Psoas muscle (tissue), 8 donors: ENCODE measurements around the gene HYAL4. TPM values are rescaled to one million over a fixed set of nuclear protein-coding genes. Genes with fewer than 3 reads are reported as not detected.

Source experiments
- ATAC-seq, 4 donors: fragments of 200-7000 bp; cut with Tn5 transposase; one replicate each; pipeline ENCODE4 v1.9.1; 2020; ENCODE audit warnings: moderate library complexity in 3 of 4, mild to moderate bottlenecking in 2 of 4
- DNase-seq, 2 donors: peaks; one replicate each; pipeline ENCODE4 v3.0.0-alpha.2; 2020
- H3K27ac ChIP-seq: fragments of 200-600 bp; one replicate; pipeline ENCODE4 v1.8.0; 2022
- H3K27me3 ChIP-seq, 3 donors: fragments of 200-600 bp in 1 of 3; one replicate each; pipeline versions ENCODE4 v1.6.1 to v1.8.0; 2013 to 2022; ENCODE audit warnings: low read length in 2 of 3, mild to moderate bottlenecking in 2 of 3, moderate library complexity in 1 of 3; ENCODE audit not compliant: insufficient read depth in 3 of 3
- H3K36me3 ChIP-seq, 2 donors: fragments of 200-600 bp in 1 of 2; one replicate each; pipeline versions ENCODE4 v1.6.1 to v1.8.0; 2013 to 2022; ENCODE audit warnings: low read depth in 1 of 2, mild to moderate bottlenecking in 1 of 2, moderate library complexity in 1 of 2; ENCODE audit not compliant: insufficient read depth in 1 of 2
- H3K4me1 ChIP-seq: fragments of 200-600 bp; one replicate; pipeline ENCODE4 v1.8.0; 2022
- H3K4me3 ChIP-seq: fragments of 200-600 bp; one replicate; pipeline ENCODE4 v1.8.0; 2022; ENCODE audit warnings: mild to moderate bottlenecking
- H3K9me3 ChIP-seq: fragments of 200-600 bp; one replicate; pipeline ENCODE4 v1.8.0; 2022
- CTCF ChIP-seq: fragments of 200-600 bp; IDR thresholded peaks from one replicate; pipeline ENCODE4 v1.8.0; 2022; ENCODE audit warnings: antibody characterized with exemption
- WGBS, 3 donors: extraction: QIAGEN DNeasy Blood & Tissue Kit; methylation state at CpG; one replicate each; pipeline versions ENCODE4 v1.1.6 to v1.1.7; 2013; 5-methylcytosine and 5-hydroxymethylcytosine counted together
- intact Hi-C, 2 donors: fragments of 100-400 bp; cut with DNase I; formaldehyde crosslinking; loops; one replicate each; pipeline versions ENCODE4 v1.11.0 to v1.14.2; 2022
- polyA plus RNA-seq, 3 donors: library from polyadenylated mRNA; stranded (reverse); fragments of 200-250 nt; gene quantifications; one replicate each; pipeline ENCODE4 v1.2.3, GENCODE V29; 2013
- total RNA-seq, 4 donors: library from RNA; stranded (reverse); fragmentation: NEBNext Ultra II Directional in 2 of 4; extraction: Animal tissue kit (Norgen Biotek cat#: 25700) in 2 of 4; gene quantifications; one replicate each; pipeline versions ENCODE4 v1.2.1 to v1.2.4, GENCODE V29; 2021 to 2023
- donor health status: healthy with polysubstance abuse.
- donor health status: DM: no; HTN: no; CAD: no; lungs with moderate emphysema.
- donor health status: Bipolar disorder and iron deficiency.
- donor health status: healthy.
- donor health status: DM: yes; HTN: yes; CAD: no.
- donor health status: DM: no; HTN: no; CAD: no.
- donor health status: DM: no; HTN: no; CAD: no.
- donor health status: DM: yes; HTN: yes; CAD: no.

HYAL4 gene
- total and polyA plus RNA-seq, 7 donors, result 0.13 to 3.2 (median 1.9) TPM; not detected in 1

DNA sequence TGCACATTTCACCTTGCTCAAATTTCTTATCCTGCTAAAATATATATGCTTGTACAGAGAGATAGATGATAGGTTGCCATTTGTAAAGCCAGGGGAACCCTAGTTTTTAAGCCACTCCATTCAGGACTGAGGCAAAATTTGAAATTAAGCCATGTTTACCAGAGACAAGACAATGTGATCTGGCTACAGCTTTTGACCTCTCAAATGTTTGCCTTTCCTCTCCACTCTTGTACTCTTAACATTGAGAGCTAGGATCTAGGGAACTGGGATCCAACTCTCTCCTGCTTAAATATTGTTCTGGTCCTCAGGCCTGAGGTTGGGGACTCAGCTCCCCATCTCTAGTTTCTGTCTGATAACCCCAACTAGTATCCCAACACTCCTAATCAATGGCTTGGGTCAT lies 15.9 kb downstream of the HYAL4 start:
- no peaks in the 10 kb centered on the region for H3K36me3 ChIP-seq
- no peak overlapping the region for H3K27ac ChIP-seq
- H3K9me3 ChIP-seq, result no peaks in the 10 kb centered on the region
- no peak for ATAC-seq
- H3K27me3 ChIP-seq, result no peaks in the 10 kb centered on the region
- no peaks in the 10 kb centered on the region for H3K4me1 ChIP-seq
- TF ChIP-seq CTCF, result no peak
- DNase-seq, result no peak
- H3K4me3 ChIP-seq, result no peak overlapping the region
- intact Hi-C loops, result loop anchor here in 1 of 2 donors (10.0 kb wide), 1 partner anchor 296 kb away; no protein-coding TSS in a partner anchor

- no peak for DNase-seq
- no peaks in the 10 kb centered on the region for H3K9me3 ChIP-seq
- H3K4me1 ChIP-seq, result no peaks in the 10 kb centered on the region
- no peak for TF ChIP-seq CTCF
- intact Hi-C loops, result loop anchor here in 1 of 2 donors (10.0 kb wide), 1 partner anchor 298 kb away; no protein-coding TSS in a partner anchor
- H3K36me3 ChIP-seq, result no peaks in the 10 kb centered on the region
- H3K27ac ChIP-seq, result no peak overlapping the region
- H3K27me3 ChIP-seq, result no peaks in the 10 kb centered on the region
- no peak overlapping the region for H3K4me3 ChIP-seq
- no peak for ATAC-seq
Observed at GRCh38 chr7:123862775-123863174, 17.8 kb downstream of the HYAL4 start.

DNA sequence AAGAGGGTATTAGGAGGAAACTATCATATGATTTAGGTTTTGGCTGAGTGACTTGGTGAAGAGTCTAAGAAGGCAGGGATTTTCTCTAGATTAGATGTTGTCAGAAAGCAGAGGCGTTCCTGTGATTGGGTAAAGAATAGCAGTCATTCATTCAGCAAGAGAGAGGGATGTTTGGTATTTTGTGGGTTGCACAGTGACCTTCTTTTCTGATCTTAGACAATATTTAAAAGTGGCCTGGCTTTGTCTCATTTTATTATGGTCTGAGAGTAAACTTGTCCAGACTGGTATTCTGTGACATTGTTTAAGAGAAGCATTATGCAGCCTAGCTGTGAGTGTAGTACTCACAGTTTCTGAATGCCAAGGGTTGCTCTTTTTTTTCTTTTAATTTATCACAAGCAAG lies 18.5 kb downstream of the HYAL4 start:
- WGBS, 3 donors, result 88 to 95% (median 93%) methylated on average over 1 of the region's 1 CpG
- ATAC-seq (no peak), DNase-seq (no peak)
- no peaks in the 10 kb centered on the region for H3K36me3 ChIP-seq
- TF ChIP-seq CTCF, result no peak
- no peaks in the 10 kb centered on the region for H3K9me3 ChIP-seq
- H3K27ac ChIP-seq, result no peak overlapping the region
- no peak overlapping the region for H3K4me3 ChIP-seq
- H3K27me3 ChIP-seq, result no peaks in the 10 kb centered on the region
- no peaks in the 10 kb centered on the region for H3K4me1 ChIP-seq
- intact Hi-C loops, result loop anchor here in 1 of 2 donors (10.0 kb wide), 1 partner anchor 299 kb away; no protein-coding TSS in a partner anchor

GRCh38 chr7:123864012-123864411 lies 19.0 kb downstream of the HYAL4 start:
- intact Hi-C loops, result loop anchor here (2.0 to 10.0 kb wide), 4 partner anchors 67 to 299 kb away; no protein-coding TSS in a partner anchor
- no peak overlapping the region for H3K4me3 ChIP-seq
- DNase-seq, result no peak
- no peaks in the 10 kb centered on the region for H3K4me1 ChIP-seq
- no peaks in the 10 kb centered on the region for H3K9me3 ChIP-seq
- H3K36me3 ChIP-seq, result no peaks in the 10 kb centered on the region
- TF ChIP-seq CTCF, result no peak
- no peak overlapping the region for H3K27ac ChIP-seq
- WGBS, 3 donors, result 47 to 70% (median 69%) methylated on average over 1 of the region's 1 CpG
- no peaks in the 10 kb centered on the region for H3K27me3 ChIP-seq
- no peak for ATAC-seq

DNA sequence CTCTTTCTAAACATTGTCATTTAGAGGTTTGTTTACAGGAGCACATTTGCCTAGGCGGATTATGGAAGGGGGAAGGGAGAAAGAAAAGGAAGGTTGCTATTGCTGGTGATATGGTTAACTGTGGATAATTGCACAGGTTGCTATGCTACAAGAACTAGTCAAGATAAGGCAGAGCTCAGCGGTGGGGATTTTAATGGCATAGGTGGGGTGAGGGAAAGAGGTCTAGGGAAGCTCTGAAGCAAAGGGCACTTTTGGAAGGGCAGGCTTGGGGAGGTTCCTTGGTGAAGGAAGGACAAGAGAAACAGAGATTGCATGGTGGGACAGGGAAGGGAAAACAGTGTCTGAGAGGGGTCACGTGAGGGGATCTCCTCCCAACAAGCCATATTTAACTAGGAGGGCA lies 19.5 kb downstream of the HYAL4 start:
- no peaks in the 10 kb centered on the region for H3K4me1 ChIP-seq
- ATAC-seq (no peak), DNase-seq (no peak)
- no peaks in the 10 kb centered on the region for H3K27me3 ChIP-seq
- H3K9me3 ChIP-seq, result no peaks in the 10 kb centered on the region
- H3K27ac ChIP-seq, result no peak overlapping the region
- WGBS, 3 donors, result 74 to 81% (median 78%) methylated on average over 3 of the region's 3 CpGs
- intact Hi-C loops, result loop anchor here (2.0 to 10.0 kb wide), 4 partner anchors 68 to 300 kb away; no protein-coding TSS in a partner anchor
- H3K4me3 ChIP-seq, result no peak overlapping the region
- H3K36me3 ChIP-seq, result no peaks in the 10 kb centered on the region
- no peak for TF ChIP-seq CTCF
